DOHH2 (cell line): ENCODE measurements around the gene CREB5.

Experiments
- CTCF ChIP-seq: fragments of 200-600 bp; sonication (generic); IDR thresholded peaks from one replicate; pipeline ENCODE4 v1.5.1; 2014; ENCODE audit warnings: antibody characterized with exemption, mild to moderate bottlenecking, low read depth, low read length; ENCODE audit not compliant: poor library complexity, severe bottlenecking
- EZH2phosphoT487 ChIP-seq: fragments of 200-600 bp; sonication (generic); IDR thresholded peaks from 2 replicates; pipeline ENCODE4 v1.6.1; 2017; ENCODE audit warnings: borderline replicate concordance, mild to moderate bottlenecking, antibody characterized with exemption, low read length, moderate library complexity, mixed read lengths

- TF ChIP-seq CTCF (no peak), EZH2phosphoT487 (no peak)
Observed at GRCh38 chr7:28718055-28718481, 305.8 kb downstream of the CREB5 start.
